HFF-Myc (cell line): Measurements from ENCODE around the gene KCMF1.

Experiments used
- DNase-seq: peaks from one replicate; pipeline ENCODE4 v3.0.0-alpha.2; 2011; ENCODE audit warnings: low read depth; ENCODE audit errors: extremely low read depth
- H3K4me3 ChIP-seq: replicated peaks from 2 replicates; pipeline ENCODE4 v1.5.1; 2011; ENCODE audit warnings: low read depth, mild to moderate bottlenecking, control low read depth, low read length
- TF ChIP-seq, protein P1 (sequence below): IDR thresholded peaks from 2 replicates; pipeline ENCODE4 v1.5.1; 2012; ENCODE audit warnings: mild to moderate bottlenecking, low read depth, low read length, control low read depth; ENCODE audit errors: missing control alignments

Gene KCMF1

DNA sequence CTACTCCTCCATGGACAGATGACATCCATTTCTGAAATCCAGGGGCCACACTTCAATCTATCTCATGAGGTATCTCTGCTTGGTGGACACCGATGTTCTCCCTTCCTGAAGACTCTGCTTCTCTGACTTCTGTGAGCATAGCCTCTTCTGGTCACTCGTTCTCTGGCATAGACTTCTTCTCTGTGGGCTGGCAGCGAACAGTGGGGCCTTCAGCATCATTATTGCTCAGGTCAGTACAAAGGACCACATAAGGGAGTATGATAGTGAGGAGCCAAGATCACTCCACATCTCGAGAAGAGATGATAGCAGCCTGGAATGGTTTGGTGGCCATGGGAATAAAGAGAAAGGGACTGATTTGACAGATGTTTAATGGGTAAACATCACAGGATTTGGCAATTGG lies 8.0 kb upstream of the KCMF1 start:
- DNase-seq, result no peak
- TF ChIP-seq, protein P1, sequence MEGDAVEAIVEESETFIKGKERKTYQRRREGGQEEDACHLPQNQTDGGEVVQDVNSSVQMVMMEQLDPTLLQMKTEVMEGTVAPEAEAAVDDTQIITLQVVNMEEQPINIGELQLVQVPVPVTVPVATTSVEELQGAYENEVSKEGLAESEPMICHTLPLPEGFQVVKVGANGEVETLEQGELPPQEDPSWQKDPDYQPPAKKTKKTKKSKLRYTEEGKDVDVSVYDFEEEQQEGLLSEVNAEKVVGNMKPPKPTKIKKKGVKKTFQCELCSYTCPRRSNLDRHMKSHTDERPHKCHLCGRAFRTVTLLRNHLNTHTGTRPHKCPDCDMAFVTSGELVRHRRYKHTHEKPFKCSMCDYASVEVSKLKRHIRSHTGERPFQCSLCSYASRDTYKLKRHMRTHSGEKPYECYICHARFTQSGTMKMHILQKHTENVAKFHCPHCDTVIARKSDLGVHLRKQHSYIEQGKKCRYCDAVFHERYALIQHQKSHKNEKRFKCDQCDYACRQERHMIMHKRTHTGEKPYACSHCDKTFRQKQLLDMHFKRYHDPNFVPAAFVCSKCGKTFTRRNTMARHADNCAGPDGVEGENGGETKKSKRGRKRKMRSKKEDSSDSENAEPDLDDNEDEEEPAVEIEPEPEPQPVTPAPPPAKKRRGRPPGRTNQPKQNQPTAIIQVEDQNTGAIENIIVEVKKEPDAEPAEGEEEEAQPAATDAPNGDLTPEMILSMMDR, result no peak
- no peak overlapping the region for H3K4me3 ChIP-seq

DNA sequence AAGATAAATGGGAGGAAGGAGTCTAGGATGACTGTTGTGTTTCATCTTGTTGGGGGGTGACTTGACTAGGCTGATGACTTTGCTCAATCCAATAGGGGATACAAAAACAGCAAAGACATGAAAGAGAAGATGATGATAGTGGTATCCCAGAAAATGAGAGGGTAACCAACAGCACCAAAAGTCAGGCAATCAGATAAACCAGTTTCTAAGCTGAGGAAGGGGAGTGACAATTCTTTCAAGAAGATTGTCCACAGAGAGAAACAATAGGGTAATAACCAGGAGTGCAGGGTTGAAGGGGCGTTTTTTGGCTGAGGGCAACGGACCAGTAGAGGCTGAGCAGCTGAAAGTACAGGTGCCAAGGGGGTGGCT lies 7.7 kb upstream of the KCMF1 start:
- no peak for DNase-seq
- no peak overlapping the region for H3K4me3 ChIP-seq
- TF ChIP-seq, protein P1, result no peak

DNA sequence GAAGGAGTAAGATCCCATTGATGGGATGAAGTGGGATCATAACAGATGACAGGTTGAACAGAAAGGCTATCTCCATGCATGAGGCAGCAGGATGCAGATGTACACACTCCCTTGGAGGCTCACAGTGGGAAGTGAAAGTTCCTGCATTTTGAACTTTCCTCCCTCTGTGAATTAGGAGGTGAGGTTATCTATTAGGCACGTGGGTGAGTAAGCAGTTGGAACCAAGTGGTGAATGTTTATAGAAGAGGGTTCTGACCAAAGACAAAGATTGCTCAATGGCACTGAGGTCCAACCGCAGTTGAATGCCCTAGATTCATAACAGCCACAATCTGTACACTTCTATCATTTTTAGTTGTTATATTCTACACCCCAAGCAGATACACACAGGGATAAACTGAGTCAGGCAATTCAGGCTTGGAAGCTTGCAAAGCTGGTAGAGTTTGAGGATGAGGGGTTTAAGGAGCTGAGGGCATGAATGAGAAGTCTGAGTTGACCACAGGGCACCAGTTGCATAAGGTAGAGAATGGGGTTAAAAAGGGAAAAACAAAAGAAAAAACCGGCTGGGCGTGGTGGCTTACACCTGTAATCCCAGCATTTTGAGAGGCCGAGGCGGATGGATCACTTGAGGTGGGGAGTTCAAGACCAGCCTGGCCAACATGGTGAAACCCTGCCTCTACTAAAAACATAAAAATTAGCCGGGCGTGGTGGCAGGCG lies 7.1 kb upstream of the KCMF1 start:
- no peak for DNase-seq
- TF ChIP-seq, protein P1, result no peak
- no peak overlapping the region for H3K4me3 ChIP-seq

DNA sequence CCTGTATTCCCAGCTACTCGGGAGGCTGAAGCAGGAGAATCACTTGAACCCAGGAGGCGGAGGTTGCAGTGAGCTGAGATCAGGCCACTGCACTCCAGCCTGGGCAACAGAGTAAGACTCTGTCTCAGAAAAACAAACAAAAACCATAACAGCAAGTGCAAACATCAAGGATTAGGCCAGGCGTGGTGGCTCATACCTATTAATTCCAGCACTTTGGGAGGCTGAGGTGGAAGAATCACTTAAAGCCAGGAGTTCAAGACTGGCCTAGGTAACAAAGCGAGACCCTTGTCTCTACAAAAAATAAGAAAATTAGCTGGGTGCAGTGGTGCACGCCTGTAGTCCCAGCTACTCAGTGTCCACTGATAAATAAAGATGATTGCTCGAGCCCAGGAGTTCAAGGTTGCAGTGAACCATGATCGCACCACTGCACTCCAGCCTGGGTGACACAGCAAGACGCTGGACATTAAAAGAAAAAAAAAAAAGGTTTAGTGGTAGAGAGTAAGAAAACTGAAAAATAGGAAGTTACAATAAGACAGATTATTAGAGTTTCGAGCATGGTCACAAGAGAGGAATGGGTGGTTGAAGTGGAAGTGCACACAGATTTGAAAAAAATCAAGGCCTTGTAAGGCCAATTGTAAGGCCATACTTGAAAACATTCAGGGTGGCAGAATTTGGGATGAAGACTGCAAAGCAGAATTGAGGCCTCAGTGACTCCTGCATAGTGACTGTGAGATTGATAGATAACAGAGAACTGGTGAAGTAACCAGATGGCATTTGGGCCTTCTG lies 6.4 kb upstream of the KCMF1 start:
- no peak for DNase-seq
- no peak overlapping the region for H3K4me3 ChIP-seq
- TF ChIP-seq, protein P1, result no peak

DNA sequence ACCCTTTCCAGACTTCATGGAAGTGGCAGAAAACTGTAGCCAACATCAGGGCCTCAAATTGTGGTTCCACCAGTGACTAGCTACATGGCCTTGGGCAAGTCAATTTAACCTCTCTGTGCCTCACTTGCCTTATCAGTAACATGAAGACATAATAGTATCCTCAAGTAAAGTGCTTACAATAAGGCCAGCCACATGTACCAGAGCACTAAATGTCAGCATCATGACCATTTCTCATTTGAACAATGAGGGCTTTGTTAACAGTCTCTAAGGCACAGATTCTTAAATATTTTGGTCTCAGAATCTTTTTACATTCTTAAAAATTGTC lies 5.8 kb upstream of the KCMF1 start:
- no peak overlapping the region for H3K4me3 ChIP-seq
- no peak for DNase-seq
- TF ChIP-seq, protein P1, result no peak

DNA sequence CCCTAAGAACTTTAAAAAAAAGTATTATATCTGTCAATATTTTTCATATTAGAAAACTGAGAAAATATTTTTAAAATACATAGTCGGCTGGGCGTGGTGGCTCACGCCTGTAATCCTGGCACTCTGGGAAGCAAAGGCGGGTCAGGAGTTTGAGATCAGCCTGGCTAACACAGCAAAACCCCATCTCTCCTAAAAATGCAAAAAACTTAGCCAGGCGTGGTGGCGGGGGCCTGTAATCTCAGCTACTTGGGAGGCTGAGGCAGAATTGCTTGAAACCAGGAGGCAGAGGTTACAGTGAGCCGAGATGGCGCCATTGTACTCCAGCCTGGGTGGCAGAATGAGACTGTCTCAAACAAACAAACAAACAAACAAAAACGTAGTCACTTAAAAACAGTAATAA lies 5.1 kb upstream of the KCMF1 start:
- H3K4me3 ChIP-seq, result no peak overlapping the region
- no peak for DNase-seq
- TF ChIP-seq, protein P1, result no peak
